ENCODE measurements around the gene BBS1.

BBS1 gene

GRCh38 chr11:66549696-66550095 lies 39.3 kb downstream of the BBS1 start:
- TF ChIP-seq POLR2AphosphoS5 (IDR thresholded peaks at IDR 0.05; ENCODE audit: low read depth, low read length) (no peak), TAF1 (IDR thresholded peaks at IDR 0.05; ENCODE audit: borderline replicate concordance, insufficient read depth, low read length) (no peak), SIN3A (IDR thresholded peaks at IDR 0.05; ENCODE audit: borderline replicate concordance, insufficient read depth, low read length) (no peak), FOXP2 (optimal IDR thresholded peaks at IDR 0.05; ENCODE audit: borderline replicate concordance, extremely low read depth, extremely low read length, insufficient read depth) (no peak), REST (IDR thresholded peaks at IDR 0.05; ENCODE audit: insufficient read depth in 1 of 2, low read depth in 2 of 2, low read length in 2 of 2) (no peak)

GRCh38 chr11:66550887-66551286 lies 40.5 kb downstream of the BBS1 start:
- TF ChIP-seq TAF1 (IDR thresholded peaks at IDR 0.05; ENCODE audit: borderline replicate concordance, insufficient read depth, low read length) (no peak), SIN3A (IDR thresholded peaks at IDR 0.05; ENCODE audit: borderline replicate concordance, insufficient read depth, low read length) (no peak), POLR2AphosphoS5 (IDR thresholded peaks at IDR 0.05; ENCODE audit: low read depth, low read length) (no peak), FOXP2 (optimal IDR thresholded peaks at IDR 0.05; ENCODE audit: borderline replicate concordance, extremely low read depth, extremely low read length, insufficient read depth) (no peak), REST (IDR thresholded peaks at IDR 0.05; ENCODE audit: insufficient read depth in 1 of 2, low read depth in 2 of 2, low read length in 2 of 2) (no peak)

- no peak for TF ChIP-seq FOXP2 (optimal IDR thresholded peaks at IDR 0.05; ENCODE audit: borderline replicate concordance, extremely low read depth, extremely low read length, insufficient read depth)
- no peak for TF ChIP-seq SIN3A (IDR thresholded peaks at IDR 0.05; ENCODE audit: borderline replicate concordance, insufficient read depth, low read length)
- no peak for TF ChIP-seq REST (IDR thresholded peaks at IDR 0.05; ENCODE audit: insufficient read depth in 1 of 2, low read depth in 2 of 2, low read length in 2 of 2)
- no peak for TF ChIP-seq POLR2AphosphoS5 (IDR thresholded peaks at IDR 0.05; ENCODE audit: low read depth, low read length)
- TF ChIP-seq TAF1 (IDR thresholded peaks at IDR 0.05; ENCODE audit: borderline replicate concordance, insufficient read depth, low read length): no peak
These were observed 44.2 kb downstream of the BBS1 start for GRCh38 chr11:66554602-66555001.

- no peak for TF ChIP-seq SIN3A (IDR thresholded peaks at IDR 0.05; ENCODE audit: borderline replicate concordance, insufficient read depth, low read length)
- no peak for TF ChIP-seq FOXP2 (optimal IDR thresholded peaks at IDR 0.05; ENCODE audit: borderline replicate concordance, extremely low read depth, extremely low read length, insufficient read depth)
- TF ChIP-seq REST (IDR thresholded peaks at IDR 0.05; ENCODE audit: insufficient read depth in 1 of 2, low read depth in 2 of 2, low read length in 2 of 2): no peak
- no peak for TF ChIP-seq POLR2AphosphoS5 (IDR thresholded peaks at IDR 0.05; ENCODE audit: low read depth, low read length)
- TF ChIP-seq TAF1 (IDR thresholded peaks at IDR 0.05; ENCODE audit: borderline replicate concordance, insufficient read depth, low read length): no peak
These were observed 45.0 kb downstream of the BBS1 start for GRCh38 chr11:66555416-66555815.

- TF ChIP-seq TAF1 (IDR thresholded peaks at IDR 0.05; ENCODE audit: borderline replicate concordance, insufficient read depth, low read length) (no peak), FOXP2 (optimal IDR thresholded peaks at IDR 0.05; ENCODE audit: borderline replicate concordance, extremely low read depth, extremely low read length, insufficient read depth) (no peak), REST (IDR thresholded peaks at IDR 0.05; ENCODE audit: insufficient read depth in 1 of 2, low read depth in 2 of 2, low read length in 2 of 2) (no peak), SIN3A (IDR thresholded peaks at IDR 0.05; ENCODE audit: borderline replicate concordance, insufficient read depth, low read length) (no peak), POLR2AphosphoS5 (IDR thresholded peaks at IDR 0.05; ENCODE audit: low read depth, low read length) (no peak)
These were observed 45.7 kb downstream of the BBS1 start for GRCh38 chr11:66556086-66556485.
